HG02884 (cell line): ENCODE results near the gene TMED10.
"Not testable (repeated sequence)": the region's sequence is repeated elsewhere in the genome, so short reads cannot be mapped to it uniquely, and the experiment has no call there.

ENCODE experiments used
- ATAC-seq: cut with Tn5 transposase; IDR thresholded peaks from one replicate; pipeline ENCODE4 v1.9.1; 2021; ENCODE audit warnings: mild to moderate bottlenecking, moderate library complexity; ENCODE audit not compliant: unreplicated experiment

TMED10 gene

GRCh38 chr14:75163677-75164076, 12.7 kb downstream of the TMED10 start:
- no peak for ATAC-seq

- ATAC-seq = no peak
Observed at GRCh38 chr14:75162631-75163030, 13.8 kb downstream of the TMED10 start.

GRCh38 chr14:75158843-75159614, 17.4 kb downstream of the TMED10 start:
- ATAC-seq = no peak

GRCh38 chr14:75156901-75157300, 19.5 kb downstream of the TMED10 start:
- no peak for ATAC-seq

- no peak for ATAC-seq
Observed at GRCh38 chr14:75156111-75156510, 20.3 kb downstream of the TMED10 start.

GRCh38 chr14:75155169-75155568, 21.2 kb downstream of the TMED10 start:
- no peak for ATAC-seq

GRCh38 chr14:75153295-75153694, 23.1 kb downstream of the TMED10 start:
- no peak for ATAC-seq

GRCh38 chr14:75151851-75152250, 24.6 kb downstream of the TMED10 start:
- no peak for ATAC-seq

GRCh38 chr14:75150637-75151036, 25.8 kb downstream of the TMED10 start:
- not testable (repeated sequence) for ATAC-seq

GRCh38 chr14:75150150-75150549, 26.3 kb downstream of the TMED10 start:
- ATAC-seq = no peak

GRCh38 chr14:75147423-75148071, 28.9 kb downstream of the TMED10 start:
- ATAC-seq = no peak

GRCh38 chr14:75144944-75145343, 31.5 kb downstream of the TMED10 start:
- ATAC-seq = no peak

- ATAC-seq = no peak
Observed at GRCh38 chr14:75143761-75144527, 32.5 kb downstream of the TMED10 start.

GRCh38 chr14:75142494-75142893, 33.9 kb downstream of the TMED10 start:
- ATAC-seq = no peak

GRCh38 chr14:75141967-75142366, 34.4 kb downstream of the TMED10 start:
- ATAC-seq = no peak

- no peak for ATAC-seq
Observed at GRCh38 chr14:75141062-75141461, 35.4 kb downstream of the TMED10 start.

- no peak for ATAC-seq
Observed at GRCh38 chr14:75140620-75141019, 35.8 kb downstream of the TMED10 start.

- no peak for ATAC-seq
Observed at GRCh38 chr14:75139185-75139584, 37.2 kb downstream of the TMED10 start.

GRCh38 chr14:75138492-75138891, 37.9 kb downstream of the TMED10 start:
- no peak for ATAC-seq

- ATAC-seq = no peak
Observed at GRCh38 chr14:75134644-75135043, 41.8 kb downstream of the TMED10 start.

GRCh38 chr14:75133597-75133996, 42.8 kb downstream of the TMED10 start:
- no peak for ATAC-seq
